T-helper 2 cell (primary cell): ENCODE measurements around the gene FAM76B.
"Not testable (repeated sequence)": the region's sequence is repeated elsewhere in the genome, so short reads cannot be mapped to it uniquely, and the experiment has no call there.

Experiments
- DNase-seq, 5 experiments: peaks; one replicate each; pipeline versions ENCODE4 v3.0.0 to v3.0.0-alpha.2; 2012 to 2022
- total RNA-seq, 2 donors: gene quantifications; one replicate each; lab custom pipeline; 2026; lab: John Stamatoyannopoulos, UW

Gene FAM76B
- 69.2 to 80.4 reads per million in 2 donors for total RNA-seq

DNA sequence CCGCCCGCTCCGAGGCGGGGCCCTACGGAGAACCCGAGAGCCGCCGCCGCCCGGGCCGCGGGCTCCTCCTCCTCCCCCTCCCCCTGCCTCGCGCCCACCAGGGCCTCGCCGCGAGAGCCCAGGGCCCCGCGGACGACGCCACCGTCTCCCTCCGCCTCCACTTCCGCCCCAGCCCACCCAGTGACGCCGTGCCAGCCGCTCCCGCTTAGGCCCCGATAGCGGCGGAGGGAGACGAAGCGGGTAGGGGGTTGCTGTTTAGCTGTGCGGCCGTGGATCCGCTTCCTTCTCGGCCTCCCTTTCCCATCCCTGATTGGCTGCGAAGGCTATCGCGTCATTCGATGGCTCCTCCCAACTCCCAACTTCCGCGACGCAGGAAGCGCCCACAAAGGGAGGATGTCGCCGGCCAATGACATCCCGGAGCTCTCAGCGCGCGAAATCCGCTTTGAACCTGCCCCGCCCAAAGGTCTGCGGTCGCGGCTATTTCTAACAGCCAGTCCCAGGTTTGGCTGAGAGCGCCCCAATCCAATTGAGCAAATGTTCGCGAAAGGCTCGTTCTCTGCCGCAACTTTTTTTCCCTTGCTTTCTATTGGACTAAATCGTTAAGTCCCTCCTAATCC lies at the start of gene FAM76B:
FAM76B (minus strand) TSS at position 277 of the 617 bp plus-strand sequence. CDS start 304 bp downstream, outside the sequence.
- DNase-seq: peak; percentile 90 to 100 (median 94)

DNA sequence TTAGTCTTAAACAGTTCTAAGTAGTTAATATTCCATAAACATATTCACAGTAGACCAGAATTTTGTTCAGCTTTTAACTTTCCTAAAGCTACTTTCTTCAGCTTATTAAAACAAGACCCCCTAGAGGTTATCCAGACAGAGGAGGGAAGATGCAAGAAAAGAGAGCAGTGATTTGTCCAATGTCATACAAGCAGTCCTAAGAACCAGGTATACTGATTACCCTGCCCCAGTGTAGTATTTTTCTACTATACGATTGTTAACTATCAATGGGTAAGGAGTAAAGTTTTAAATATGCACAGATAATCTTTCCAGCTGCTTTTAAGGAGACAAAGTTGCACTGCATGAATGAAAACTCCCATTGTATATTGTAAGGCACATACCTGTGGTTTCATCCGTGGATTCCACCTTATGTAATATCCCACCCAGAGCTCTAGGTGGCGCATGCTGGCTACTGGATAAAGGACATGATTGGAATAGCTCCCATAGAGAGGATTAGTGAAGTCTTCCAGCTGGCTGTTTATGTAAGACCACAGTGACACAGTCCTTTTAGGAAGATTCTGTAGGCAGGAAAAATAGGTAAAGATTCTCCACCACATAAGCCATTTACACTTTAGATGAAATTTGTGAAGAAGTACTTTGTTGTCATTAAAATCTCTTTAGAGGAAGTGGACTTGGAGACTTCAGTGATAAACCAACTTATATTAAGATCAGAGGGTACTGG lies 46.3 kb upstream of the FAM76B start:
- peak in 4 of 5 experiments; percentile 24 to 46 (median 29) for DNase-seq

DNA sequence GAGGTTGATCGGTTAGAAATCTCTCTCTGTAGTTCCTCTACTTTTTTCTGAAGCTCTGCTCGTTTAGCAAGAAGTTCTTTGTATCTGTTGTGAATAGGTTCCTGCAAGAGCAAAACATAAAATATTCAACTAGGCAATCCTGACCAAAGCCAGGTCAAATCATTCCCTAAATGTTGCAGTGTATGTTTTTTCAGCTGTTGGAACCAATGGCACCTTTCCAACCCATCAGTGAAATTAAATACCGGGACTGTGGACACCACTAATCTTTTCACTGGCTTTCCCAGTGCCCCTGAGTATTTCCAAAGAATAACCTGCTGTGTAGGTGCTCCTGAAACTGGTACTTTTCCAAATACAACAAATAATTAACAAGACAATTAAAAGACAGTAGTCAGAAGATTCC lies 45.8 kb upstream of the FAM76B start:
- no peak for DNase-seq

DNA sequence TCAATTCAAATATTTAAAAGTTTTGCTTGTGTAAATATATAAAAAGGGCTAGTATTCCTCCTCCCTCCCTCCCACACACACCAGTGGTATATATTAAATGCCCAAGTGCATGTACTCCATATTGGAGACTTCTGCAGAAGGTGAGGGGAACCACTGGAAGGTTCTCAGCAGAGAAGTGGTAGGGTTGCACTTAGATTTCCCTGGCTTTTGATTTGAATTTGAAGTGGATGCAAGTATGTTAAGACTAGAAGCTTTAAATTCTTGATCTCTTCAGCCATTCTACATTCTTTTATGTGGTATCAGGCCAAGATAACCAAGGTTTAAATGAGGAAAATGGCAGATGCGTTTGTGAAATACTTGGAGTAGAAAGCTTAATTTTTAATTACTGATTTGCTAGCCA lies 43.8 kb upstream of the FAM76B start:
- DNase-seq: no peak

DNA sequence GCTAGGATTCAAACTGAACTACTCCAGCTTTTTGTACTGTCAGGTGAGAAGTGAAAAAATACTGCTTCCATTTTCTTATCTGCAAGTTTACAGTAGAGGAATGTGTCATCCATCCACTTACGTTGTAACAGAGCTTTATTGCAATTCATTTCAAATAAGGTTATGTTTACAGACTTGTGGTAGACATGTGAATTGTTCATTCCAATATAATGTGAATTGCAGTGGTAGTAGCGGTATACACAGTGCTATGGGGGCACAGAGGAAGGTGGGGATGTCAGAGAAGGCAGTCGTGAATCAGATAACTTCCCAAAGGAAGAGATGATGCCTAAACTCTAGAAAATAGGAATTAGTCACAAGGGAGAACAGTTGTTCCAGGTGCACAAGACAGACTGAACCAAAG lies 43.2 kb upstream of the FAM76B start:
- peak in 1 of 5 experiments; percentile 4 for DNase-seq

DNA sequence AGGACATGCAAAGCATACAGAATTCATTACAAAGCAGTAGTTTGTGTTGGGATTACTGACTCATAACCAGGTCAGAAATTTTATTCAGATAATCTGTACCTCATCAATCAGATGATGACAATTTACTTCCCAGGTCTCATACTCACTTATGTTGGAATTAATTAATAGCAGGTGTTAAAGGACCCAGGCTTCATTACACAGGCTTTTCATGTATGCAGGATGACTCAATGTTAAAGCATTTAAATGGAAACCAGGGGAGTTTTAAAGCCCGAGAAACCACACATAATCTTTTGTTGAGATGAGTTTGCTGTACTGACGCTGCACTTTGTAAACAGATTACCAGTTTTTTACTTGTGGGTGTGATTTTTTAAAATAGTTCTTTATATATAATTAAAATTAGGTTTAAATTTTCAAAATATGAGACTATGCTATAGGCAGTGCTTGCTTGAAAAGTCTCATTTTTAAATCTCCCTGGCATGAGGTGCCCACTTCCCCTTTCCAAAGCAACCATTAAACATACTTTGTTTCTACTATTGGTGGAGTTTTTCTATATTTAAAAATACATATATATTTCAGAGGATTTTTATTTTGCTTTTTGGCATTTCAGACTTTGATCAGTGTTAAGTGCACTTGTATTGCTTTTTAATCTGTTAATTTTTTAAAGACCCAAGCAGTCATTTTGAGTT lies 41.8 kb upstream of the FAM76B start:
- peak in 1 of 5 experiments; percentile 39 for DNase-seq

DNA sequence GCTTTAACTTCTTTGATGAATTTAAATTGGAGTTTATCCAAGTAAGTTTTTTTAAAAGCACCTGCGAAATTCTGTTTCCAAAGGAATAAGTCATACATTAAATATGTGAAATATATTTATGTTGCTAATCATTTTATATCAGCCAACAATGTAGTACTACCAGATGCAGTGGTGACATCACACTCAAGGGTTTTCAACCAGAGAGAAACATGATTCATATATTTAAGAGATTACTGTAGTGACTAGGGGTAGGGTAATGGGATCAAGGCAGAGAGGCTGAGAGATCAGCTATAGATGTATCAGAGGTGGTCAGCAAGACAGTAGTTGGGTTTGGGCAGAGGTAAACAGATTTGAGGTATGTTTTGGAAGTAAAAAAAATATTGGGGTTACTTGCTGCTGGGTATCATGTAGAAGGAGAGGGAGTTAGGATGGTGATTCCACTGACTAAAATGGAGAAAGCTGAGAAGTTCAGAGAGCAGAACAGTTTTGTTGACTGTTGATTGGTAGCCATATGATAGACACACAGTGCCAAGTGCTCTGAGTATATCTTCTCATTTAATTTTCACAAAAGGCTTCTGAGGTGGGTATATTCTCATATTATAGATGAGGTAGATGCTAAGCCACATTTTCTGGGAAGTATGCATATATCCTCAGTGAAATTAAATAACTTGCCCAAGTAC lies 40.1 kb upstream of the FAM76B start:
- DNase-seq: no peak

DNA sequence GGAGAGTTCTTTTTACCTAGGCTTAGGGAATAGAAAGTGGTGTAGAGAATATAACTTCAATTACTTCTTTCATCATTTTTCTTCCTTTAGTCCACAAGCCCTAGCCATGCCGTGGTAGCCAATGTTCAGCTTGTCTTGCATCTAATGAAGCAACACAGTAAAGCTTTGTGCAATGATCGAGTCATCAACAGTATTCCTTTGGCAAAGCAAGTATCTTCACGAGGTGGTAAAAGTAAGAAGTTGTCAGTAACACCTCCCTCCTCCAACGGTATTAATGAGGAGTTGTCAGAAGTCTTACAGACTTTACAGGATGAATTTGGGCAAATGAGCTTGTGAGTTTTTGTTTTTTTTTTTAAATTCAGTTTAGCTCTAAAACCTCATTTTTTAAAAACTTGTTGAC lies 38.1 kb upstream of the FAM76B start:
- DNase-seq: no peak

DNA sequence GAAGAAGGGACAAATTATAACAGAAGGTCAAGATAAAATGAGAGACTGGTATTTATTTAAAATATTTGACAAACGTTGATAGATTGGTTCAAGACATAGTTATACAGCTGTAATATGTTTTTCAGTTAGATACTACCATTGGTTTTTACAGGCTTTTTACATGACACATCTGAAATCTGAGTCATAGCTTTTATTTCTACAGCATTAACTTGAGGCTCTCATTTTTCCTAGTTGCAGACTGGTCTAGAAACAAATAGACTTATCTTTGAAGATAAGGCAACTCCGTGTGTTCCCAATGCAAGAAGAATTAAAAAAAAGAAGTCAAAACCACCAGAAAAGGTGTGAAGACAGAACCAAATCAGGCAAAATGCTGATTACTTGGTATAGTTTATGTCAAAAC lies 32.1 kb upstream of the FAM76B start:
- no peak for DNase-seq

DNA sequence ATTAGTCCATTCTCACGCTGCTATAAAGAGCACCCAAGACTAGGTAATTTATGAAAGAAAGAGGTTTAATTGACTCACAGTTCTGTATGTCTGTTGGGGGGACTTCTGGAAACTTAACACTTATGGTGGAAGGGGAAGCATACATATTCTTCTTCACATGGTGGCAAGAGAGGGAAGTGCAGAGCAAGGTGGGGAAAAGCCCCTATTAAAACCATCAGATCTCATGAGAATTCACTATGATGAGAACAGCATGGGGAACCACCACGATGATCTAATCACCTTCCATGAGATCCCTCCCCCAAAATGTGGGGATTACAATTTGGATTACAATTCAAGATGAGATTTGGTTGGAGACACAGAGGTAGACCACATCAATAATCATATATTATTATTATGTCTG lies 26.5 kb upstream of the FAM76B start:
- DNase-seq: no peak

DNA sequence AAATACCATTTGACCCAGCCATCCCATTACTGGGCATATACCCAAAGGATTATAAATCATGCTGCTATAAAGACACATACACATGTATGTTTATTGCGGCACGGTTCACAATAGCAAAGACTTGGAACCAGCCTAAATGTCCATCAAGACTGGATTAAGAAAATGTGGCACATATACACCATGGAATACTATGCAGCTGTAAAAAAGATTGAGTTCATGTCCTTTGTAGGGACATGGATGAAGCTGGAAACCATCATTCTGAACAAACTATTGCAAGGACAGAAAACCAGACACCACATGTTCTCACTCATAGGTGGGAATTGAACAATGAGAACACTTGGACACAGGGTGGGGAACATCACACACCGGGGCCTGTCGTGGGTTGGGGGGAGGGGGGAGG lies 21.5 kb upstream of the FAM76B start:
- not testable (repeated sequence) for DNase-seq

DNA sequence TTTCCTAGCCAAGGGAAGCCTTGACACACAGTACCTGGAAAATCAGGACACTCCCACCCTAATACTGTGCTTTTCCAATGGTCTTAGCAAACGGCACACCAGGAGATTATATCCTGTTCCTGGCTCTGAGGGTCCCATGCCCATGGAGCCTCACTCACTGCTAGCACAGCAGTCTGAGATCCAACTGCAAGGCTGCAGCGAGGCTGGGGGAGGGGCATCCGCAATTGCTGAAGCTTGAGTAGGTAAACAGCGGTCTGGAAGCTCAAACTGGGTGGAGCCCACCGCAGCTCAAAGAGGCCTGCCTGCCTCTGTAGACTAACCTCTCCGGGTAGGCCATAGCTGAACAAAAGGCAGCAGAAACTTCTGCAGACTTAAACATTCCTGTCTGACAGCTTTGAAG lies 16.9 kb upstream of the FAM76B start:
- DNase-seq: not testable (repeated sequence)

DNA sequence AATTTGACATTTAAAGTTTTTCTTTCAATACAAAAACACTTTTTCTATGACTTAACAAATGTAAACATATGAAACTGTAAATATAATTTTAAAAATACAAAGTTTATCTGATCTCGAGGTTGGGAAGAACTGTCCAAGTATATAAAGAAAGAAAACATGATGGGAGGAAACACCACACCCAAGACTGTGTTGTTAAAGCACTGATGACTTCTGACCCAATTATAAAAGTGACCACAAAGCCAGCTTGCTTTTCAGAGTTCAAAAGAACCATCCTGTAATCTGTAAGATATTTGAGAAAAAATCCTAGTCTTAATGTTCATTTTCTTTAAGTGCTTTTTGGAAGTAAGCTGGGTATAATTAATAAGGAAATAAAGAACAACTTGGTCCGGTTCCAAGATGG lies 16.3 kb upstream of the FAM76B start:
- DNase-seq: no peak

DNA sequence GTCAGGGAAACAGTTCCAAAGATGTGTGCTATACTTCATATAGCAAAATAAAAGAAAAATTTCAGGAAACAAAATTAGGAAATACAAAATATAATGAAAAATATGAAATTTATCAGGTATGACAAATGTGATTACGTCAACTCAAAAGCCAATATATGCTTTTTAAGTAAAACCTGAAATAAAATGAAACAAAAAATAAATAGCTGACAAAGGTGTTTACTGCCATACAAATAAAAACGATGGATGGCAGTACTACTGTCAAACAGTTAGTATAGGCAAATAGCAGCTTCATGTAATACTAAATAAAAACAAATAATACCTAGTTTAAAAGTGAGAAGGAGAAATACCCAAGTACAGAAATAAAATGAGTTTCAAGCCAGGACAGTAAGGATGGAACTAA lies 14.4 kb upstream of the FAM76B start:
- DNase-seq: no peak

DNA sequence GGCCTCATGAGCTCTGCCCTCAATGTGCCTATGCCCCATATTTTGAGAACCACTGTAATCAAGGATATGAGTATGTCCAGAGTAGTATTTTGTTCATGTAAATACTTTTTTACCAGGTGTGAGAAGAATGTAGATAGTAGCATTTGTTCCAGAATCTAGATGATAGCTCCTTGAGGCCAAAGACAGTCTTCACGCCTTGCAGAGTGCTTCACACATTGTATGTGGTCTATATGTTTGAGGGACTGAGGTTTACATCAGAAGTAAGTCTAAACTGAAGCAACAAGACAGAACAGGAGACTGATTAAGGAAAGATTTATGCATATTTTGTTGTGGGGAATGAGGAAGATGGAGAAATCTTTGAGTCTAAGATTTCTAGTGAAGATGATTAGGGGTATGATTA lies 13.2 kb upstream of the FAM76B start:
- DNase-seq: no peak

DNA sequence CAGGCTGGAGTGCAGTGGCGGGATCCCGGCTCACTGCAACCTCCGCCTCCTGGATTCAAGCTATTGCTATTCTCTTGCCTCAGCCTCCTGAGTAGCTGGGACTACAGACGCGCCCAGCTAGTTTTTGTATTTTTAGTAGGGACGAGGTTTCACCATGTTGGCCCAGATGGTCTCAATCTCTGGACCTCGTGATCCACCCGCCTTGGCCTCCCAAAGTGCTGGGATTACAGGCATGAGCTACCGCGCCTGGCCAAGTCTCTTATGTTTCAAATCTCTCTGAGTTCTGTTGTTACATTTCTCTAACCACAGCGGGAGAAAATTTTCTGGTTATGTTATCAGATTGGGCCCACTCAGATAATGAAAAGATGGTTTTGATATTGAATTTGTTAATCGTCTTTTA lies 10.9 kb upstream of the FAM76B start:
- DNase-seq: no peak

DNA sequence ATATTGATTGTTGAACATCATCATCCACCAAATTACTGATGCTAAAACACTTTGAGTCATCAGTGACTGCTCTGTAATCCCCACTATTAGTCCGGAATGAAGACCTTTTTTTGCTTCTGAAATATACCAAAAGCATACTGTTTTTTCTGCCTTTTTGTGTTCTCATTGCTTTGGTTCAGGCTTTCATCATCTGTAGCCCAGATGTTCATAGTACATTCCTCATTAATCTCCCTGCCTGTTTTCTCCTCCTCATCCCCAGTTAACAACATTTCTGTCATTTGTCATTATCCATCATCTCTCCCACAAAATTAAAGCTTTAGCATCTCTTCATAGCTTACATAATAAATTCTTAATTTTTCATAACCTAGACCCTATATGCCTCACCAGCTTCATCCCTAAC lies 10.0 kb upstream of the FAM76B start:
- no peak for DNase-seq

DNA sequence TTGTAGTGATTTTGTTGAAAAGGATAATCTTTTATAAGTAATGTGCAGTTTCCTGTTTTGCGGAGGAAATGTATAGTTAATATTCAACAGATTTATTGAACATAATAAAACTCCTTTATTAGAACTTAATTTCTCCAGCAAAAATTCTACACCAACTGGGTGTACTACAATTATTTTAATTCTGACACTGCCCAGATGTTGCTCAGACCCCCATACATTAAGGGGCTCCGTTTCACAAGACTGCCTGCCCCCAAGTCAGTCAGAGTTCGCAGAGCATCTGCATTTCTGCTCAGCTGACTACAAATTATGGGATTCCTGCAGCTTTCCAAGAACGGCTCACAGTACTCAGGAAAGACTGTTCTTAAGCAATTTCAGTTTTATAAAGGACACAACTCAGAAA lies 6.9 kb upstream of the FAM76B start:
- no peak for DNase-seq

DNA sequence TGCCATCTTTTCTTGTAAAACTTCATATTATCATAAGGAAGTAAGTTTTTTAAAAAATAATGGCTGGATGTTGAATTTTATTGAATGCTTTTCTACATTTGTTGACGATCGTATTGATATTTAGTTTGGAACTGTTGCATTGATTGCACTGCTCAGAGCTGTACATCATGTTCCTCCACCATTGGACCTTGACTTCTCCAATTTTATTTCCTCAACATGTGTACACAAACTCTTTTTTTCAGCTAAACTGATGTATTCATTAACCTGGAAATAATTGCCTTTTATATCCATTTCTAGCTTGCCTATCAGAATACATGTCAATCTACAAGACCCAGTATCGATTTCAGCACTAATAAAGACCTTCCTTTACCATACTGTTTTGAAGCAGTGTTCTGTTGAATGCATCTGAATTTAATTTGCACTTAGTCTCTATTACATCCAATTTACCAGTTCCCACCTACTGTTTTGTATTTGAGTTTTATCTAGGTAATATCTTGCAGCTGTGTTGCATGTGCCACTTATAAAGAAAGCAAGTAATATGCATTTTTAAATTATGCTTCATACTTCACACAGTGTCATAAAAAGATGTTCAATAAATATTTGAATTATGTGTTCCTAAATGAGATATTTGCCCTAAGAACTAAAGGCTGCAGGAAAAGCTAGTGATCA lies 6.2 kb upstream of the FAM76B start:
- no peak for DNase-seq

DNA sequence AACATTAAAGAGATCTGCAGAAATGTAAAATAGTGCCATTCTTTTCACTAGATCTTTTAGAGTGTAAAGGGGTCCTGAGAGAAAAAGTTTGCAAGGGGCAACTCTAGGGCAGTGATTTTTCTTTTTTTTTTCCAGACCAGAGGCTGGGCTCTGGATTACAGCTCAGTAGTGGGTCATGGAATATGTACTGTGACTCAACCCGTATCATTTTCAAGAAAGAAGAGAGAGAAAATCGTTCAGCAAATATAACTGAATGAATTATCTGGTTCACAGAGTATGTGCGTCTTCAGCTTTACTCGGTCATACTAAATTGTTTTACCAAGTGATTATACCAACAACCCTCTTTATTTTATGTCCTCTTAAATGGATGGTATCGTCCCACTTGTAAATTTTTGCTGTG lies 4.5 kb upstream of the FAM76B start:
- DNase-seq: no peak

DNA sequence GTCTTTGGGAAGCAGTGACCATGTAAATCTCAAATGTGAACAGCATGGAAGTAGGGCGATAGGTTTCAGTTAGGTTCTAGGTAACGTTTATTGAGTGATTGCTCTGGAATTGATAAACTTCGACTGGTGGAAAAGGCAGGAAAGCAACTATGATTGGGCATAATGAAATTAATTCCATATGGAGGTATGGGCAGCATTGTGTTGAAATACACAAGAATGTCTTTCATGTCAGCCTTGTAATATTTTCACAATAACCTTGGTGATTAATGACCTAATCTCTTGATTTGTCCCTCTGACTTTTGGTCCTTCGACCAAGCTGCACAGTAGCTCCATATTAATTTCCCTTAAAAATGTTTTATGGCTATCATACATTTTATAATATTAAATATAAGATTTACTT lies 3.5 kb upstream of the FAM76B start:
- DNase-seq: no peak

DNA sequence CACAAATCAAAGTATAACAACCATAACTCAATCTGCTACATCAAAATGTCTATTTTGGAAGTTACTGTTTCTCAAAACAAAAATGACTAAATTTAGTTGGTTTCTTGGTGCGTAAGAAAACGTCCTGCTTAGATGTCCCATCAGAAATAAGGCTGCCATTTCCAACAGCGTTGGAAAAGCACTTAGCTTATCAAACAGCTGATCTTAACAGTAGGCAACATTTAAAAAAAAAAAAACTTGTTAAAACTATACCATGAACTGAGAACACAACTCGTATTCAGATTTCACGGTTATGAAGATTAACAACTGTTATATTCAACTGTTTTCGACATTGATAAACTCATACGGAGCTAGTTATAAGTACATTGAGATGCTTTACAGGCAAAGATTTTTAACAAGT lies 3.1 kb upstream of the FAM76B start:
- no peak for DNase-seq

DNA sequence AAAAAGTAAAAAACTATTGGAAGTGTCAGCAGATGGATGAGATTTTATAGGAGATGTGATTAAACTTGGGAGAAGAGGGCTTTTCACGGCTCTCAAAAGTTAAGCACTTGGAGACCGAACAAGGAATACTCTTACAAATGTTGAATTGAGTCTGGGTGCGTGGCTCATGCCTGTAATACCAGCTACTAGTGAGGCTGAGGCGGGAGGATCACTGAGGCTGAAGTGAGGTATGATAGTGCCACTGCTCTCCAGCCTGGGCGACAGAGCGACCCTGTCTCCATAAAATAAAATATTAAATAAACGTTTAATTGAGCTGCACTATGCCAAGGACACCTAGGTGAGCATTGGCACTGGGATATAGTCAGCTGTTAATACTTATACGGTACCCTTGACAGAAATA lies 2.6 kb upstream of the FAM76B start:
- DNase-seq: no peak
